Tibial artery (tissue), 4 donors: Measurements from ENCODE around the gene KCTD3.

Source experiments
- DNase-seq, 2 donors: peaks; one replicate each; pipeline ENCODE4 v3.0.0-alpha.2; 2019
- H3K27ac ChIP-seq, 2 donors: fragments of 200-600 bp; sonication (generic) in 1 of 2; 1 replicate in 1 of 2; 2 replicates in 1 of 2; pipeline ENCODE4 v1.5.1; 2018 to 2019; ENCODE audit warnings: mild to moderate bottlenecking in 1 of 2
- H3K27me3 ChIP-seq, 2 donors: fragments of 200-600 bp; sonication (generic) in 1 of 2; one replicate each; pipeline versions ENCODE4 v1.5.1 to v1.6.0; 2016 to 2019
- H3K36me3 ChIP-seq, 3 donors: fragments of 200-600 bp; sonication (generic) in 2 of 3; one replicate each; pipeline ENCODE4 v1.5.1; 2016 to 2019; ENCODE audit warnings: mild to moderate bottlenecking in 2 of 3
- H3K4me1 ChIP-seq, 4 donors: fragments of 200-600 bp; sonication (generic) in 2 of 4; 1 replicate in 3 of 4; 2 replicates in 1 of 4; pipeline ENCODE4 v1.5.1; 2016 to 2019
- H3K4me3 ChIP-seq, 2 donors: fragments of 200-600 bp; sonication (generic) in 1 of 2; 1 replicate in 1 of 2; 2 replicates in 1 of 2; pipeline ENCODE4 v1.5.1; 2018 to 2019; ENCODE audit warnings: mild to moderate bottlenecking in 2 of 2
- H3K9me3 ChIP-seq, 3 donors: fragments of 200-600 bp; sonication (generic) in 1 of 3; one replicate each; pipeline ENCODE4 v1.5.1; 2016 to 2019
- intact Hi-C: fragments of 100-400 bp; cut with DNase I; formaldehyde crosslinking; loops from one replicate; pipeline ENCODE4 v1.15.0; 2023; ENCODE audit warnings: low total_unique reads
- TF ChIP-seq, protein P1 (sequence below), 2 experiments: fragments of 200-600 bp in 1 of 2; fragments of 450-650 bp in 1 of 2; IDR thresholded peaks; one replicate each; pipeline ENCODE4 v1.5.1; 2017 to 2019; ENCODE audit warnings: antibody characterized with exemption in 2 of 2, mild to moderate bottlenecking in 1 of 2, moderate library complexity in 1 of 2

Gene KCTD3

DNA sequence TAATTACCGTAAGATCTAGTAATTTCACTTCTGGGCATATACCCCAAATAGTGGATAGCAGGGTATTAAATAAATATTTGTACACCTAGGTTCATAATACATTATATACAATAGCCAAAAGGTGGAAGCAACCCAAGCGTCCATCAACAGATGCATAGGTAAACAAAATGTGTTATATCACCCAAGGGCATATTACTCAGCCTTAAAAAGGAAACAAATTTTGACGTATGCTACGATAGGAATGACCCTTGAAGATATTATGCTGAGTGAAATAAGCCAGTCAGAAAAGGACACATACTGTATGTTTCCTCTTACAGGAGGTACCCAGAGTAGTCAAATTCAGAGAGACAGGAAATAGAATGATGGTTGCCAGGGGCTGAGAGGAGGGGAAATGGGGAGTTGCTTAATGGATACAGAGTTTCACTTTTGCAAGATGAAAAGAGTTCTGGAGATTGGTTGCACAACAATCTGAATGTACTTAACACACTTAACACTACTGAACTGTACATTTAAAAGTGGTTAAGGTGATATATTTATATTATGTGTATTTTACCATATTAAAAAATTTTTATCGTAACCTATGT, 36.6 kb upstream of the KCTD3 start:
- H3K4me1 ChIP-seq = no peaks in the 10 kb centered on the region
- intact Hi-C loops = no loop called here

DNA sequence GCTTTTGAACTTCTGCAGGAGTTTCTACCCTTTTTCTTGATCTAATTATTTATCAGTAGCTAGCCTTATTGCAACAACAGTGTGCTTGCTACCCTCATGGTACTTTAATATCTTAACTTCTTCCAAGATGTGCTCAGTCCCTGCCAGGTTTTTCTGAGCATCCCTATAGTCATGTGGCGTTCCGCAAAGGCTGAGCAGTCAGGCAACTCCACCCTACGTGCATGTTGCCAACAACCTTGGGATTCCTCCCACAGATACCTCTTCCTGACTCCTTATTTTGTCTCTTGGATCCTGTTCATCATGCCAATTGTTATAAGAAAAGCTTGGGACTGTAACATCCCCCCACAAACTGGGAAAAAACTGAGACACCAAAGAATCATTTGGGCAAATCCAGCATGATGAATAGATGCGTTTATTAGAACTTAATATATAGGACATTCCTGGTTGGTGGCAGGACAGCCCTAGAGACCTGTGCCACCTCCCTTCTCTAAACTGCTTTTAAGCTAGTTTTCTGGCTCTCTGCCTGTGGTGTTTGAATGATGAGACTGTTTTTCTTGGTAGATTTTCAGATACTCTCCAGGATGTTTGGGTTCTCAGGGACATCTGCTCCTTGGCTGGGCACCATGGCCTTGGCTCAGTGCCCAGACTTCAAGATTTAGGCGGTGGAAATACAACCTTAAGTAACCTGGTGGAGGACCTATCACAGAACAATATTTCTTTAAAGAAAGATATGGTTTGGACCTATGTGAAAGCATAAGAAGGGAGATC, 27.1 kb upstream of the KCTD3 start:
- no peak for DNase-seq
- peaks cover 0 to 14% (median 5%) of the 10 kb centered on the region in 3 donors for H3K9me3 ChIP-seq
- no peaks in the 10 kb centered on the region for H3K27me3 ChIP-seq
- no peak overlapping the region for H3K4me3 ChIP-seq
- no peak overlapping the region for H3K27ac ChIP-seq
- no peaks in the 10 kb centered on the region for H3K36me3 ChIP-seq
- H3K4me1 ChIP-seq = peaks cover 0 to 4% (median 0%) of the 10 kb centered on the region in 4 donors
- intact Hi-C loops = no loop called here
- TF ChIP-seq, protein P1, sequence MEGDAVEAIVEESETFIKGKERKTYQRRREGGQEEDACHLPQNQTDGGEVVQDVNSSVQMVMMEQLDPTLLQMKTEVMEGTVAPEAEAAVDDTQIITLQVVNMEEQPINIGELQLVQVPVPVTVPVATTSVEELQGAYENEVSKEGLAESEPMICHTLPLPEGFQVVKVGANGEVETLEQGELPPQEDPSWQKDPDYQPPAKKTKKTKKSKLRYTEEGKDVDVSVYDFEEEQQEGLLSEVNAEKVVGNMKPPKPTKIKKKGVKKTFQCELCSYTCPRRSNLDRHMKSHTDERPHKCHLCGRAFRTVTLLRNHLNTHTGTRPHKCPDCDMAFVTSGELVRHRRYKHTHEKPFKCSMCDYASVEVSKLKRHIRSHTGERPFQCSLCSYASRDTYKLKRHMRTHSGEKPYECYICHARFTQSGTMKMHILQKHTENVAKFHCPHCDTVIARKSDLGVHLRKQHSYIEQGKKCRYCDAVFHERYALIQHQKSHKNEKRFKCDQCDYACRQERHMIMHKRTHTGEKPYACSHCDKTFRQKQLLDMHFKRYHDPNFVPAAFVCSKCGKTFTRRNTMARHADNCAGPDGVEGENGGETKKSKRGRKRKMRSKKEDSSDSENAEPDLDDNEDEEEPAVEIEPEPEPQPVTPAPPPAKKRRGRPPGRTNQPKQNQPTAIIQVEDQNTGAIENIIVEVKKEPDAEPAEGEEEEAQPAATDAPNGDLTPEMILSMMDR (IDR thresholded peaks at IDR 0.05) = no peak

More for the DNA sequence above, 36.6 kb upstream of the KCTD3 start:
- TF ChIP-seq, protein P1 (IDR thresholded peaks at IDR 0.05) = no peak
- Histone ChIP-seq H3K4me3 (no peak overlapping the region), H3K9me3 (no peaks in the 10 kb centered on the region), H3K36me3 (no peaks in the 10 kb centered on the region), H3K27me3 (peaks cover 0 to 17% of the 10 kb centered on the region in 2 donors), H3K27ac (no peak overlapping the region)
- DNase-seq = no peak

DNA sequence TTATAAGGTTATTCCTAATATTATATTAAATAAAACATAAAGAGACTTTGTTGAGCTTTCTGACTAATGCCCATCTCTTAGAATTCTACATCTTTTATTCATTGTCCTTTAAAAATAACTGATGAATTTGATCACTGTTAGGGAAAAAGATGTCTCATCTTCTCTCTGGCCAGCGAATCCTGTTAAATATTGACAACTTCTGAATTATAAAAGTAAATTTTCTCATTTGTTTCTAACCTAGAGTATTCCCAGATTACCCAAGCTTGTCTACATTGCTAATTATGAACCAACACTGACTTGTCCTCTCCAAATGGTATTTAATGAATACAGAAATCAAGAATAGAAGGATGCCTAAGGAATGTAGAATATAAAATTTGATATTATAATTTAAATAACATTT, 24.8 kb upstream of the KCTD3 start:
- no peak overlapping the region for H3K27ac ChIP-seq
- no peaks in the 10 kb centered on the region for H3K36me3 ChIP-seq
- peaks cover 0 to 4% (median 0%) of the 10 kb centered on the region in 4 donors for H3K4me1 ChIP-seq
- H3K4me3 ChIP-seq = no peak overlapping the region
- TF ChIP-seq, protein P1 (IDR thresholded peaks at IDR 0.05) = no peak
- peaks cover 0 to 14% (median 5%) of the 10 kb centered on the region in 3 donors for H3K9me3 ChIP-seq
- no peak for DNase-seq
- intact Hi-C loops = no loop called here
- no peaks in the 10 kb centered on the region for H3K27me3 ChIP-seq

DNA sequence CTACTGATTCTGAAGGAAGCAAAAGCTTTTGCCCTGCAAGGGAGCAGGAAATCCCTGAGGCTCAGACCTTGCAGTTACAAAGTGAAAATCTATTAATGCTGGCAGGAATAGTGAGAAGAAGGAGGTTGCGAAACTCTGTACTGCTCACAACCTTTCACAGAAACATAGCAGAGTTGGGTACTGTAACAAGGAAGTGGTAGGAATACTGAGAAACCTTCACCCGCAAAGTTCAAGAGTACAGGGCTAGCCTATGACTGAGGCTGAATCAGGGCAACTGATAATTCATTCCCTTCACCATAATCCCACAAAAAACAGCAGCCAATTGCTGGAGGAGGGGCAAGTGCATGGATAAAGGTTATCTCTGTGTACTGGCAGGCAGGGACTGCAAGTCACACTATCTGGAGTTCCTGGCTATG, 23.9 kb upstream of the KCTD3 start:
- Histone ChIP-seq H3K36me3 (no peaks in the 10 kb centered on the region), H3K9me3 (peaks cover 0 to 14% (median 5%) of the 10 kb centered on the region in 3 donors), H3K27ac (no peak overlapping the region), H3K27me3 (no peaks in the 10 kb centered on the region), H3K4me1 (peaks cover 0 to 4% (median 0%) of the 10 kb centered on the region in 4 donors), H3K4me3 (no peak overlapping the region)
- TF ChIP-seq, protein P1 (IDR thresholded peaks at IDR 0.05) = no peak
- no peak for DNase-seq
- intact Hi-C loops = no loop called here

DNA sequence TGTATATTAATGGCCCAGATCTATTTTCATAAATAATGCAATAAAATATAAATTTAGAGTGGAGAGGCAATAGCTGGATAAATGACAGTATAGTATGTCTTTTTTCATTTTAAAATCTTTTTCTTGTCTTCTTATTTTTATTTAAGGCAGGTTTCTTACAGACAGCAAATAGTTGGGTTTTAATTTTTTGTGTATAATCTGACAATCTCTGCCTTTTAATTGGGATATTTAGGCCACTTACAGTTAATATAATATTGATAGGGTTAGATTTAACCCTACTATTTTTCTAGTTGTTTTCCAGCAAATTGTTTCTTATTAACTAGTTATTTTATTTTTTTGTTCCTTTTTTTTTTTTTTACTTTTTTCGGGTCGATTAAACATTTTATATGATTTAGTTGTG, 23.3 kb upstream of the KCTD3 start:
- intact Hi-C loops = no loop called here
- no peaks in the 10 kb centered on the region for H3K36me3 ChIP-seq
- peaks cover 0 to 14% (median 5%) of the 10 kb centered on the region in 3 donors for H3K9me3 ChIP-seq
- peaks cover 0 to 4% (median 0%) of the 10 kb centered on the region in 4 donors for H3K4me1 ChIP-seq
- no peak overlapping the region for H3K27ac ChIP-seq
- TF ChIP-seq, protein P1 (IDR thresholded peaks at IDR 0.05) = no peak
- no peak overlapping the region for H3K4me3 ChIP-seq
- no peak for DNase-seq
- no peaks in the 10 kb centered on the region for H3K27me3 ChIP-seq
